A549 treated with CpdA at 1 μM for 4 hours (cell line): ENCODE results near the gene C12orf54. TPM values are rescaled to one million over a fixed set of nuclear protein-coding genes. Genes with fewer than 3 reads are reported as not detected.

Source experiments
- total RNA-seq: library from RNA; stranded (reverse); fragments of 200-300 nt; extraction: Qiagen RNA extraction; gene quantifications from 5 replicates; pipeline ENCODE4 v1.2.3, GENCODE V29; 2022; ENCODE audit warnings: low read depth

C12orf54 gene
- total RNA-seq, result not detected in 5 replicates

GRCh38 chr12:48482198-48482597 is at the start of gene C12orf54:
Gene C12orf54 (plus strand): TSS chr12:48482498. CDS start chr12:48483297, 799 bp downstream.

GRCh38 chr12:48472259-48472658 is 10.0 kb upstream of the C12orf54 start, which contains the start of gene ANP32D:
Gene ANP32D (plus strand): TSS chr12:48472559. CDS start chr12:48472665, 106 bp downstream.

GRCh38 chr12:48525332-48525731 is 43.0 kb downstream of the C12orf54 start, which contains the start of gene OR8S1:
Gene OR8S1 (plus strand): TSS chr12:48525632. CDS start chr12:48525632, 0 bp downstream.

Other genes with a start within 250 kb of the C12orf54 start
- gene ZNF641, start 131.6 kb upstream of the C12orf54 start, total RNA-seq, result 5.9 to 8.7 TPM (median 6.9 TPM) in 5 replicates
- not detected in 5 replicates for gene ANP32D, start 9.9 kb upstream of the C12orf54 start, total RNA-seq
- gene OR8S1, start 43.1 kb downstream of the C12orf54 start, total RNA-seq, result not detected in 5 replicates
- gene LALBA, start 87.5 kb downstream of the C12orf54 start, total RNA-seq, result not detected in 5 replicates
- 31.5 to 41.2 TPM (median 36.0 TPM) in 5 replicates for gene KANSL2, start 199.7 kb downstream of the C12orf54 start, total RNA-seq
- gene CCNT1, start 234.2 kb downstream of the C12orf54 start, total RNA-seq, result 12.8 to 15.9 TPM (median 14.0 TPM) in 5 replicates